Gastrocnemius medialis (tissue), 4 donors: ENCODE results near the gene CMKLR1. TPM values are rescaled to one million over a fixed set of nuclear protein-coding genes. Genes with fewer than 3 reads are reported as not detected.

Experiments used
- ATAC-seq, 2 donors: fragments of 150-250 bp; one replicate each; pipeline ENCODE4 v1.9.1; 2016
- DNase-seq, 2 donors: peaks; one replicate each; pipeline ENCODE4 v3.0.0-alpha.2; 2019
- H3K27ac ChIP-seq, 4 donors: fragments of 200-600 bp; sonication (generic); 1 replicate in 1 of 4; 2 replicates in 3 of 4; pipeline ENCODE4 v1.5.1; 2016 to 2018; ENCODE audit warnings: mild to moderate bottlenecking in 2 of 4, moderate library complexity in 1 of 4
- H3K27me3 ChIP-seq, 3 donors: fragments of 200-600 bp; sonication (generic) in 2 of 3; 1 replicate in 1 of 3; 2 replicates in 2 of 3; pipeline versions ENCODE4 v1.5.1 to v1.6.0; 2016 to 2019; ENCODE audit warnings: mild to moderate bottlenecking in 1 of 3, moderate library complexity in 1 of 3
- H3K36me3 ChIP-seq, 2 donors: fragments of 200-600 bp; sonication (generic) in 1 of 2; one replicate each; pipeline ENCODE4 v1.5.1; 2017 to 2018
- H3K4me1 ChIP-seq, 2 donors: fragments of 200-600 bp; sonication (generic) in 1 of 2; one replicate each; pipeline ENCODE4 v1.5.1; 2016 to 2017; ENCODE audit warnings: mild to moderate bottlenecking in 2 of 2
- H3K4me3 ChIP-seq, 4 donors: fragments of 200-600 bp; sonication (generic) in 3 of 4; 1 replicate in 1 of 4; 2 replicates in 3 of 4; pipeline ENCODE4 v1.5.1; 2016 to 2019; ENCODE audit warnings: mild to moderate bottlenecking in 2 of 4
- H3K9me3 ChIP-seq, 3 donors: fragments of 200-600 bp; sonication (generic) in 2 of 3; 1 replicate in 1 of 3; 2 replicates in 2 of 3; pipeline ENCODE4 v1.5.1; 2016 to 2019
- POLR2A ChIP-seq, 2 donors: fragments of 450-650 bp; IDR thresholded peaks; one replicate each; pipeline ENCODE4 v1.6.1; 2017; ENCODE audit warnings: antibody characterized with exemption in 2 of 2, mild to moderate bottlenecking in 2 of 2, moderate library complexity in 2 of 2
- in situ Hi-C, 4 donors: fragments of 200-750 bp; cut with MboI; loops; one replicate each; pipeline versions ENCODE4 v1.15.0 to v1.8.0; 2017; ENCODE audit warnings: low sequenced_read_pairs in 4 of 4
- intact Hi-C: fragments of 100-400 bp; cut with DNase I; formaldehyde crosslinking; loops from one replicate; pipeline ENCODE4 v1.15.1; 2023; ENCODE audit warnings: low total_unique reads
- total RNA-seq, 4 donors: library from RNA; depleted of rRNA; stranded (reverse); fragments of >200 nt; gene quantifications; one replicate each; pipeline versions ENCODE4 v1.1.0 to v1.2.3, GENCODE V29; 2016
- TF ChIP-seq, protein P1 (sequence below), 5 experiments: fragments of 450-650 bp in 3 of 5; fragments of 200-600 bp in 2 of 5; sonication (generic) in 2 of 5; IDR thresholded peaks in 4 of 5; conservative IDR thresholded peaks in 1 of 5; 1 replicate in 4 of 5; 2 replicates in 1 of 5; pipeline ENCODE4 v1.5.1; 2016 to 2019; ENCODE audit warnings: antibody characterized with exemption in 5 of 5, mild to moderate bottlenecking in 3 of 5, moderate library complexity in 3 of 5

Gene CMKLR1
- total RNA-seq, 4 donors from 2014 or later, result 2.5 to 5.6 (median 4.4) TPM

DNA sequence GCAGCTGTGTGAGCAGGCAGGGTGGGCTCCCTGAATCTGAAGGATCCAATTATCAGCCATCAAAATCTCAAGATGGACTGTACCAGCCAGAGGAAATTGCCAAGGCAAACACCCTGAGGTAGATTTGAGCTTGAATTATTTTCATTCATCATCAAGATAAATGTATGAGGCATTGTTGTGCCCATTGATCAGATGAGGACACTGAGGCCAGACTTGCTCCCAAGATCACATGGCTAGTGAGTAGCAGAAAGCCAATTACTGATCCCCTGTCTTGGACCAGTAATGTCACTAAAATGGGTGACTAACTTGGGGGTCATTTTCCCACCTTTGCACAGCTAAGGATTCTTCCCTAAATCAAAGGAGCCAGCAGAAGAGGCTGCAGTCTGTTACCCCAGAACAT, 20.9 kb upstream of the CMKLR1 start:
- intact Hi-C loops, result no loop called here
- Histone ChIP-seq H3K4me1 (no peaks in the 10 kb centered on the region), H3K9me3 (no peaks in the 10 kb centered on the region), H3K27me3 (no peaks in the 10 kb centered on the region), H3K4me3 (no peak overlapping the region), H3K36me3 (no peaks in the 10 kb centered on the region), H3K27ac (no peak overlapping the region)
- TF ChIP-seq, protein P1, sequence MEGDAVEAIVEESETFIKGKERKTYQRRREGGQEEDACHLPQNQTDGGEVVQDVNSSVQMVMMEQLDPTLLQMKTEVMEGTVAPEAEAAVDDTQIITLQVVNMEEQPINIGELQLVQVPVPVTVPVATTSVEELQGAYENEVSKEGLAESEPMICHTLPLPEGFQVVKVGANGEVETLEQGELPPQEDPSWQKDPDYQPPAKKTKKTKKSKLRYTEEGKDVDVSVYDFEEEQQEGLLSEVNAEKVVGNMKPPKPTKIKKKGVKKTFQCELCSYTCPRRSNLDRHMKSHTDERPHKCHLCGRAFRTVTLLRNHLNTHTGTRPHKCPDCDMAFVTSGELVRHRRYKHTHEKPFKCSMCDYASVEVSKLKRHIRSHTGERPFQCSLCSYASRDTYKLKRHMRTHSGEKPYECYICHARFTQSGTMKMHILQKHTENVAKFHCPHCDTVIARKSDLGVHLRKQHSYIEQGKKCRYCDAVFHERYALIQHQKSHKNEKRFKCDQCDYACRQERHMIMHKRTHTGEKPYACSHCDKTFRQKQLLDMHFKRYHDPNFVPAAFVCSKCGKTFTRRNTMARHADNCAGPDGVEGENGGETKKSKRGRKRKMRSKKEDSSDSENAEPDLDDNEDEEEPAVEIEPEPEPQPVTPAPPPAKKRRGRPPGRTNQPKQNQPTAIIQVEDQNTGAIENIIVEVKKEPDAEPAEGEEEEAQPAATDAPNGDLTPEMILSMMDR (IDR thresholded peaks at IDR 0.05 in 4 of 5, conservative IDR thresholded peaks at IDR 0.05 in 1 of 5), result no peak
- no peak for TF ChIP-seq POLR2A (IDR thresholded peaks at IDR 0.05)
- no peak for ATAC-seq
- DNase-seq, result no peak
- in situ Hi-C loops, result no loop called here

DNA sequence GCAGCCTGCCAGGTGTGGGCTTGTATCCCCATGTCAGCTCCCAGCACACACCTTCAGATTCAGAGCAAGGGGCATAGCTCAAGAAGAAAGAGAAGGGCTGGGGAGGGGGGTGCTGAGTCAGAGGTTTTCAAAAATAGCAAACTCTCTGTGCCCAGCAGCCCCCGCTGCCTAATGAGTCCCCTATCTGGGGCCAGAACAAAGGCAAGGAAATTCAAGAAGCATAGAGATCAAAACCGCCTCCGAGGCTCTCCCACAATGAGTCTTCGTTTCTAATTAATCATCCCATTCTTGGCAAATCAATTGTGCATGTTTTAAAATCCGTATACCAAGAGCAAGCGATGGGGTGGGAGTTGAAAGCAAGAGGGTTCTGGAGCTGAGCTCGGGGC, 19.5 kb upstream of the CMKLR1 start:
- ATAC-seq, result no peak
- no peaks in the 10 kb centered on the region for H3K4me1 ChIP-seq

GRCh38 chr12:108357834-108358579, 18.9 kb upstream of the CMKLR1 start:
- TF ChIP-seq, protein P1 (IDR thresholded peaks at IDR 0.05 in 4 of 5, conservative IDR thresholded peaks at IDR 0.05 in 1 of 5), result no peak
- TF ChIP-seq POLR2A (IDR thresholded peaks at IDR 0.05), result no peak
- no peaks in the 10 kb centered on the region for H3K36me3 ChIP-seq
- in situ Hi-C loops, result no loop called here
- no peak for ATAC-seq
- no peaks in the 10 kb centered on the region for H3K4me1 ChIP-seq
- no peak for DNase-seq
- intact Hi-C loops, result no loop called here
- H3K9me3 ChIP-seq, result no peaks in the 10 kb centered on the region
- no peaks in the 10 kb centered on the region for H3K27me3 ChIP-seq
- no peak overlapping the region for H3K27ac ChIP-seq
- no peak overlapping the region for H3K4me3 ChIP-seq

More for the DNA sequence above, 19.5 kb upstream of the CMKLR1 start:
- TF ChIP-seq POLR2A (IDR thresholded peaks at IDR 0.05), result no peak
- TF ChIP-seq, protein P1 (IDR thresholded peaks at IDR 0.05 in 4 of 5, conservative IDR thresholded peaks at IDR 0.05 in 1 of 5), result no peak
- no peaks in the 10 kb centered on the region for H3K9me3 ChIP-seq
- in situ Hi-C loops, result no loop called here
- no peaks in the 10 kb centered on the region for H3K36me3 ChIP-seq
- intact Hi-C loops, result no loop called here
- no peak for DNase-seq
- H3K4me3 ChIP-seq, result no peak overlapping the region
- no peaks in the 10 kb centered on the region for H3K27me3 ChIP-seq
- no peak overlapping the region for H3K27ac ChIP-seq

DNA sequence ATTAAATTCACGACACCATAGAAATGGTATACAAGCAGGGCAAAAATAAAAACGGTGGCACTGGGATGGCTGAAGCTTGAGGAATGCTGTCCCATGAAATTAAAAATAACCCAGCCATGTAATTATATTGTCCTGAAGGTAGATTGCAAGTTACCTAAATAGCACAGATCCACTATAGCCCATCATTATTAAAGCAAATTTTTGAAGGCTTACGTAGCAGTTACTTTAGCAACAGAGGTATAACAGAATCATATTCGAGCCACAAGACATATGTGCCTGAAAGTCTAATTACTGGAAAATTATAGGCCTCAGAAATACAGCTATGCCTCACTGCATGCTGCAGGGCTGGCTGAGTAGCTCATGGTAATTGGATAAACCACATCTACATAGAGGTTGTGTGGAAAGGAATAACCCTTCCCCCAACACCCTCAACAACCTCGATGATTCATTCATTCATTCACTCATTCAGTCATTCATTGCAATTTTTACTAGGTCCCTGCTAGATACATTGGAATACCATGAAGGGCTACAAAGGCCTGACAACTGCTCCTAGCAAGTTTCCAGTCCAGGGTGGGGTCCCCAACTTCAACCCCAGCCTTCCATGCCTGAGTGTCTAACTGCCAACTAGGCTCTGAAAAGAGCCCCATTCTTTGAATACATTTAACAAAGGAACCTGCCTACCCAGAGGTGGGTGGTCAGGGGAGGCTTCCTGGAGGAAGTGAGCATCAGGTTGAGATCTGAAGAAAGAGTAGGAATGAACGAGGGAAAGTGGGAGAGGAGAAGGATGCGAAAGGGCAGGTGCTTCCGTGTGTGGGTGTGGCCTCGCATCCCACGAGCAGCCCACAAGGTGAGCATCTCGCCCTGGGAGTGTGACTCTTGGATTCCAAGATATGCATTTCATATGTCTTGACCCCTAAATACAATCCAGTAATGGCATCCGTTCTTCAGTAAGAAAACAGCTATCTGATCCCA, 18.0 kb upstream of the CMKLR1 start:
- DNase-seq (no peak), ATAC-seq (no peak)
- H3K36me3 ChIP-seq, result no peaks in the 10 kb centered on the region
- H3K27me3 ChIP-seq, result no peaks in the 10 kb centered on the region
- H3K27ac ChIP-seq, result no peak overlapping the region
- H3K4me1 ChIP-seq, result no peaks in the 10 kb centered on the region
- in situ Hi-C loops (no loop called here), intact Hi-C loops (no loop called here)
- TF ChIP-seq, protein P1 (IDR thresholded peaks at IDR 0.05 in 4 of 5, conservative IDR thresholded peaks at IDR 0.05 in 1 of 5), result no peak
- TF ChIP-seq POLR2A (IDR thresholded peaks at IDR 0.05), result no peak
- H3K9me3 ChIP-seq, result no peaks in the 10 kb centered on the region
- no peak overlapping the region for H3K4me3 ChIP-seq
